ENCODE data around the gene USP47. TPM values are rescaled to one million over a fixed set of nuclear protein-coding genes. Genes with fewer than 3 reads are reported as not detected.

USP47 gene
- total RNA-seq, 1 donor from 2014 or later: 48.1 TPM

GRCh38 chr11:12005476-12005875 is 163.7 kb downstream of the USP47 start:
- no peak for TF ChIP-seq CTCF (IDR thresholded peaks at IDR 0.05)
- intact Hi-C loops (cut with DNase I): no loop called here
- no peak for DNase-seq
- no peak overlapping the region for H3K4me3 ChIP-seq
- H3K4me1 ChIP-seq: no peaks in the 10 kb centered on the region
- H3K36me3 ChIP-seq: peaks cover 4% of the 10 kb centered on the region
- H3K27me3 ChIP-seq: peaks cover 15% of the 10 kb centered on the region
- ATAC-seq: no peak
- H3K27ac ChIP-seq: no peak overlapping the region
- no peaks in the 10 kb centered on the region for H3K9me3 ChIP-seq

GRCh38 chr11:12006552-12007229 is 164.9 kb downstream of the USP47 start:
- H3K4me3 ChIP-seq: peak overlapping the region; percentile 57

GRCh38 chr11:12007230-12007593 is 165.4 kb downstream of the USP47 start:
- intact Hi-C loops (cut with DNase I): no loop called here
- Histone ChIP-seq H3K36me3 (no peaks in the 10 kb centered on the region), H3K4me1 (no peaks in the 10 kb centered on the region), H3K27me3 (peaks cover 15% of the 10 kb centered on the region), H3K9me3 (no peaks in the 10 kb centered on the region), H3K4me3 (peak overlapping the region; percentile 57), H3K27ac (peak overlapping the region; percentile 55)
- DNase-seq (no peak), ATAC-seq (no peak)
- TF ChIP-seq CTCF (IDR thresholded peaks at IDR 0.05): no peak

More at GRCh38 chr11:12006552-12007229, 164.9 kb downstream of the USP47 start:
- DNase-seq: no peak
- Histone ChIP-seq H3K9me3 (no peaks in the 10 kb centered on the region), H3K36me3 (no peaks in the 10 kb centered on the region), H3K27ac (peak overlapping the region; percentile 55), H3K27me3 (peaks cover 15% of the 10 kb centered on the region), H3K4me1 (no peaks in the 10 kb centered on the region)
- no peak for ATAC-seq
- intact Hi-C loops (cut with DNase I): no loop called here
- no peak for TF ChIP-seq CTCF (IDR thresholded peaks at IDR 0.05)

- peak within 1 kb of the TSS; percentile 57 for H3K4me3 ChIP-seq
- peak within 1 kb of the TSS; percentile 73 for H3K27ac ChIP-seq
- no peak for TF ChIP-seq CTCF (IDR thresholded peaks at IDR 0.05)
- H3K36me3 ChIP-seq: no peaks in the 10 kb centered on the region
- no peak for DNase-seq
- peak; percentile 35 for ATAC-seq
- intact Hi-C loops (cut with DNase I): no loop called here
- H3K4me1 ChIP-seq: no peaks in the 10 kb centered on the region
- H3K27me3 ChIP-seq: peaks cover 15% of the 10 kb centered on the region
- no peaks in the 10 kb centered on the region for H3K9me3 ChIP-seq
Measured at GRCh38 chr11:12007769-12008737, 166.3 kb downstream of the USP47 start, which contains the start of gene DKK3. TSS of gene DKK3 (minus strand) at chr11:12008626. CDS start at chr11:12008582, 44 bp downstream.

Other genes with a start within 250 kb of the USP47 start
- 55.5 TPM for gene GALNT18, start 220.0 kb upstream of the USP47 start, total RNA-seq
- gene DKK3, start 166.7 kb downstream of the USP47 start, total RNA-seq: 217 TPM

Data from upper lobe of right lung (tissue), 1 donor.